ENCODE measurements around the gene RIF1.
"Not testable (repeated sequence)": the region's sequence is repeated elsewhere in the genome, so short reads cannot be mapped to it uniquely, and the experiment has no call there.

The RIF1 gene

DNA sequence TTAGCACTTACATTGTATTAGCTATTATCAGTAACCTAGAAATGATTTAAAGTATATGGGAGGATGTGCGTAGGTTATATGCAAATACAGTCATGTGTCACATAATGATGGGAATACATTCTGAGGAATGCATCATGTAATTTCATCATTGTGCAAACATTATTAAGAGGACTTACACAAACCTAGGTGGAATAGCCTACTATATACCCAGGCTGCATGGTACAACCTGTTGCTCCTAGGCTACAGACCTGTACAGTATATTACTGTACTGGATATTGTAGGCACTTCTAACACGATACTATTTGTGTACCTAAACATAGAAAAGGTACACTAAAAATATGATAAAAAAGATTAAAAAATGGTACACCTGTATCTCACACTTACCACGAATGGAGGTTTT lies 7.9 kb downstream of the RIF1 start:
- no peak for DNase-seq

DNA sequence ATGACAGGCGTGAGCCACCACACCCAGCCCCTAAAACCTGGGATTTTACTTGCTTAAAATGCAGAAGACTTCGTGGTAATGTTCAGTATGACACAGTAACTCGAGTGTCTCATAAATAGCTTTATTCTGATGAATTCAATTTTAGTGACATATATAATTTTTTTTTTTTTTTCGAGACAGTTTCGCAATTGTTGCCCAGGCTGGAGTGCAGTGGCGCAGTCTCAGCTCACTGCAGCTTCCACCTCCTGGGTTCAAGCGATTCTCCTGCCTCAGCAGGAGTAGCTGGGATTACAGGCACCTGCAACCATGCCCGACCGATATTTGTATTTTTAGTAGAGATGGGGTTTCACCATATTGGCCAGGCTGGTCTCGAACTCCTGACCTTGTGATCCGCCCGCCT lies 12.0 kb downstream of the RIF1 start:
- DNase-seq, result not testable (repeated sequence)

GRCh38 chr2:151422917-151423439 lies 13.3 kb downstream of the RIF1 start:
- no peak for DNase-seq

- no peak for DNase-seq
Observed at GRCh38 chr2:151423760-151424159, 14.1 kb downstream of the RIF1 start.

- DNase-seq, result peak; percentile 58
Observed at GRCh38 chr2:151437630-151438029, 27.9 kb downstream of the RIF1 start.

DNA sequence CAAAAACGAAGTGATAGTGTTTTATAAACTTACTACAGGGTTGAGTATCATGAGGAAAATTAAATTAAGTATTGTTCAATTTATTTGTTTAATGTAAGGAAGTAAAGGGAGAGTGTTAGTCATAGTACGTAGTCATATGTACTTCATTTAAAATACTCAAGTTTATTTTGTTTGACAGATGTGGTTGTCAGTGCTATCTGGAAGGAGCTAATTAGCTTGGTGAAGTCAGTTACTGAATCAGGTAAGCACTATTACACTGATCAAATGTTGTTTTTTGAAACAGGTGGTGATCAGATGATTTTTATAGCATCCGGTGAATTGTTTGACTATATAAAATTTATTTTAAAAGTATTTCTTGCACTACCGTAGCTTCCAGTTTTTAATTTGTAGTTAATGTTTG lies 28.8 kb downstream of the RIF1 start:
- no peak for DNase-seq

DNA sequence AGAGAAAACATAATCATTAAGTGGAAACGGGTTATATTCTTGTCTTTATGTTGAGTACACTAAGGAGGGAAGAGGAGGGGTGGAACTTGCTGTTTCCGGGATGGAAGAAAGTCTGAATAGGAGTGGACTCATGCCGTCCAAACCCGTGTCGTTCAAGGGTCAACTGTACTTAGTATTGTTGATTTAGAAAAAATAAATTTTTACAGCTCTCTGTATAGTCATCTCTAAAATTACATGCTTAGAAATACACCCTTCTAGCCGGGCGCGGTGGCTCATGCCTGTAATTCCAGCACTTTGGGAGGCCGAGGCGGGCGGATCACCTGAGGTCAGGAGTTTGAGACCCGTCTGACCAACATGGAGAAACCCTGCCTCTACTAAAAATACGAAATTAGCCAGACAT lies 29.4 kb downstream of the RIF1 start:
- DNase-seq, result no peak

GRCh38 chr2:151459358-151459757 lies 49.7 kb downstream of the RIF1 start:
- DNase-seq, result no peak

GRCh38 chr2:151465771-151466170 lies 56.1 kb downstream of the RIF1 start:
- no peak for DNase-seq

DNA sequence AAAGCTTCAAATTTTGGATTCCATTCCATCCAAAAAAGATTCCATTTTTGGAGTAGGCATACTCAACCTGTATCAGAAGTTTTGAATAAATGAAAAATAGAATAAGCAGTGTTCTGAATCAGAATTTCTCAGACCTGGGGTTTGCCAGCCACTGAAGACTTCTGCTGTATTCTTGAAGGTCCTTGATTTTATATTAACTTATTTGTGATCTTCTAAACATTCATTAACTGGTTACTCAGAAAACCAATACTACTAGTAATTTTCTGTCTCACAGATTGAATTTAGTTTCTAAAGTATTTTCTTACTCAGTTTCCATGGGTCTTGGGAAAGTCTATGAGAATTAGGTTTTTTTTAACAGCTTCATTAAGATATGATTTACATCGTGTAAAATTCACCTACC lies 60.9 kb downstream of the RIF1 start:
- no peak for DNase-seq

DNA sequence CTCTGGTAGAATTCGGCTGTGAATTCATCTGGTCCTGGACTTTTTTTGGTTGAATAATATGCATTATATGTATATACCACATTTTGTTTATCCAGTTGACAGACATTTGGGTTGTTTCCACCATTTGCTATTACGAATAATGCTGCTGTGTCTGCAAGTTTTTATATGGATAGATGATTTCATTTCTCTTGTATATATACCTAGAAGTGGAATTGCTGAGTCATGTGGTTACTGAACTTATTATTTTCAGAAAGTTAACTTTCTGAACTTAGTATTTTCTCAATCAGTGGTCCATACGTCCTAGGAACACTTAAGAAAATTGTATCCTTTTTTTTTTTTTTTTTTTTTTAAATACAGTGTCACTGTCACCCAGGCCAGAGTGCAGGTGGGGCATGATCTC lies 63.3 kb downstream of the RIF1 start:
- peak; percentile 6 for DNase-seq

DNA sequence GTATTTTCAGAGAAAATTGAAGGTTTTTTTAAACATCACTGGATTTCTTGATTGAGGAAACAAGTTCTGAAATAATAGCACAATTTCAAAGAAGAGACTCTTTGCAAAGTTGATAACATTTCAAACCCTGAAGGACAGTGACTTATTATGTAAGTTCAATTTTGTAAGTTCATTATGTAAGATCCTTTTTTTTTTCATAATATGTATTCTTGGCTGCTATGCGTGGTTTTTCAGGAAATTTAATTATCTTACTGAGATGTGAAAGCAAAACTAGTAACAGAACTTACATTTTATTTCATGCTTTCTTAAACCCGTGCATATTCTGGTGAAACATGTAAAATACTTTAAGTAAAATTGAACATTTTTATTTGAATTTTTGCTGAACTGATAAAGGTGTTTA lies 65.4 kb downstream of the RIF1 start:
- peak; percentile 34 for DNase-seq

- no peak for DNase-seq
Observed at GRCh38 chr2:151476287-151476686, 66.6 kb downstream of the RIF1 start.

GRCh38 chr2:151478011-151478410 lies 68.3 kb downstream of the RIF1 start:
- no peak for DNase-seq

DNA sequence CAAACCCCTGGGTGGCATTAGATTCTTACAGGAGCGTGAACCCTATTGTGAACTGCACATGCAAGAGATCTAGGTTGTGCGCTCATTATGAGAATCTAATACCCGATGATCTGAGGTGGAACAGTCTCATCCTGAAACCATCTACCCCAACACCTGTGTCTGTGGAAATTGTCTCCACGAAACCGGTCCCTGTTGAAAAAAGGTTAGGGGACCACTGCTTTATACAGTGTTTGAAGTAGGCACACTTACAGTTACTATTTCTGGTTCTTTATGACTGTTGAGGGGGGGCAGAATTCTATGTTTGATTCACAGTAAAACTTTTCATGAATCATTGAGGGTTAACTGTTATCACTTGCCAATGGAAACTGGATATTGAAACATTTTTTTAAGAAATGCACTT lies 72.0 kb downstream of the RIF1 start:
- no peak for DNase-seq

DNA sequence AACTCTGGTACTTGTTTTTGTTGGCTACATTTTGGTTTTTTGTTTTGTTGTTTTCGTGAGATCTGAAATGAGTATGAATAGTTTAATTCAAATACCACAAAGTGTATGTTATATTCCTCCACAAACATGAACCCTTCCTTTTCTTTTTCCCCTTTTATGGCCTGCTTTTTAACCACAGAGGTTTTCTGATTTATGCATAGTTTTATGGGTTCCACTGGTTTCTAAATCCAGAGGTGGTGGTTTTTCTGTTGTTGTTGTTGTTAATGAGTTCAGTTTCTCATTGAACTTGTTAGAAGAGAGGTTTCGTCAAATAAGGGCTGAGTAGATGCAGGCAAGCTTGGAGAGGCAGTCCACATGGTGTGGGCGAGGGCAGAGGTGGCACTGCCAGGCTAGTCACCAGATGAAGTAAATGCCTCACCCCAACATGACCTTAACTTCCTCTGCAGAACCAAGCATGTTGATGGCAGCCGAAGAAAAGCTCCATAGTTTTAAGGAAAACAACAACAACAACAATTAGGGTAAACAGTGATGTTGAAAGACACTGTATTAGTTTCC lies 72.5 kb downstream of the RIF1 start:
- DNase-seq, result no peak

- no peak for DNase-seq
Observed at GRCh38 chr2:151483546-151483945, 73.8 kb downstream of the RIF1 start.

GRCh38 chr2:151484100-151484499 lies 74.4 kb downstream of the RIF1 start:
- no peak for DNase-seq

DNA sequence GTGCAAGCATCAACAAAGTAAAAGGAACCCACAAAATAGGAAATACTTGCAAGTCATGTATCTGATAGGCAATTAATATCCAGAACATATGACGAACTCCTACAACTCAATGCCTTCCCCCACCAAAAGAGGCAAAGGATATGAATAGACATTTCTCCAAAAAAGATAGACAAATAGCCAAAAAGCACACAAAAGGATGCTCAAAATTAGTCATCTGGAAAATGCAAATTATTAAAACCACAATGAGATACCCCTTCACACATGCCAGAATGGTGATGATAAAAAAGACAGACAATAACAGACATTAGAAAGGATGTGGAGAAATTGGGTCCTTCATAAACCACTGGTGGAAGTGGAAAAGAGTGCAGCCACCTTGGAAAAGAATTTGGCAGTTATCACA lies 76.4 kb downstream of the RIF1 start:
- DNase-seq, result no peak

- no peak for DNase-seq
Observed at GRCh38 chr2:151490276-151490675, 80.6 kb downstream of the RIF1 start.

DNA sequence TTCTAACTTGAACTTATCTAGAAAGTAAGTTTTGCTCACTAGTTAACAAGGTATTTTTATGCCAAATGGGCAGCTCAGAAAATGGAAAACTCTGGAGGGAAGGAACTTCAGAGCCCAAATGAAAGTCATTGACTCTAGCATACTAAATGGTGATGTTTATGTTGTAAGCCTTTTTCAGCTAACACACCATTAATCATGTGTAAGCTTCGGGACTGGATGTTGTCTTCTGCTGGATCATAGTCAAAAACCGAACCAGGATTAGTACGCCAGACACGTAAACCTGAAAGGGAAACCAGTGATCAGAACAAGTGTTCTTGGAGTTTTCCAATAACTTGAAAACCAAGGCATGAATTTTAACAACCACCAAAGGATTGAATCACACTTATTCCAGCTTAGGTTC lies 81.8 kb downstream of the RIF1 start:
- no peak for DNase-seq

- DNase-seq, result no peak
Observed at GRCh38 chr2:151498178-151498577, 88.5 kb downstream of the RIF1 start.

DNA sequence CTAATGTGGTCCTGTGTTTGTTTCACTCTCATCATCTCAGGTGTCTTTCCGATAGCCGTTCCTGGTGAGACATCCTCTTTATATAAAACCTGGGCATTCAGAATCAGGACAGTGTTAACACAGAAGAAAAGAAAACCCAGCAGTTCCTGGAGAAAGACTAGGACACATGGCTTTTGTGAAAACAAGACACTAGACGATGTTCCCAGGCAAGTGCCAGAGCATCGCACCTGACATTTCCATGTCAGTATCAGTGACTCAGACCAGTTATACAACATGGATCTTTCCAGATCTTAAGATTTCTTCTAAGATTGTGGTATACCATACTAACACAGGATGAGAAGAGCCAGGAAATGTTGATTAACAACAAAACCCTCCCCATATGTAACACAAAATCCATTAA lies 96.5 kb downstream of the RIF1 start:
- DNase-seq, result no peak

DNA sequence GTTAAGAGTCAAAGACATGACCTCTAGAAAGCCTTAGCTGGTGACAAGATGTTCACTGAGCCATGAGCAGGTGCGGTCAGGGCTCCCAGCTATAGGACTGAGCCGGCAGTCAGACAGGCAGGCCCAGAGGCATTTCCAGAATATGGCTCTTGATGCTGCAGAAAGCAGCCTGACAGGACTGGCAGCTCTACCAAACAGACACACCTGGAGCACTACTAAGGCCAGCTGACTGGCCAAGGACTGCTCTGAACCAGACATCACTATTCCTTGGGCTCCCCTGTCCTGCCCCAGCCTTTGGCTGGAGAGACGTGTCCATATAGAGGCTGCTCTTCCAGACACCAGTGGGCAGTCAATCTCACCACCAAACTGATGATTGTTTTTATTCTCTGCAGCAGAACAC lies 98.8 kb downstream of the RIF1 start:
- no peak for DNase-seq

DNA sequence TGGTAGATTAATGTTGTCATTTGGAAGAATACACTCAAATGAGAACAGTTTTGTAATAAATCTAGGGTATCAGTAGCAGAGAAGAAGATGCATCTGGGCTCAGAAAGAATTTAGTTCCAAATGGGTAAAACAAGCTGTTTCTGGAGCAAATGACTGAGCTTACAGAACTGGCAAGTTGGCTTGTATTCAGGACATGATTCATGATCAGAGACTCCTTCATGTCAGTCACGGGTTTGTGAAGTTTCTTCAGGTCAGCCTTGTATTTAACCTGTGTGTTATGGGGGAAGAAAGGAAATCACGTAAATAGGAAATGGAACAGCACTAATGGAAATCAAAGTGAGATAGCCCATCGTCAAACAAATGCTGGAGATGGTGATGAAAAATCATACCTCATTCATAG lies 109.1 kb downstream of the RIF1 start:
- no peak for DNase-seq

DNA sequence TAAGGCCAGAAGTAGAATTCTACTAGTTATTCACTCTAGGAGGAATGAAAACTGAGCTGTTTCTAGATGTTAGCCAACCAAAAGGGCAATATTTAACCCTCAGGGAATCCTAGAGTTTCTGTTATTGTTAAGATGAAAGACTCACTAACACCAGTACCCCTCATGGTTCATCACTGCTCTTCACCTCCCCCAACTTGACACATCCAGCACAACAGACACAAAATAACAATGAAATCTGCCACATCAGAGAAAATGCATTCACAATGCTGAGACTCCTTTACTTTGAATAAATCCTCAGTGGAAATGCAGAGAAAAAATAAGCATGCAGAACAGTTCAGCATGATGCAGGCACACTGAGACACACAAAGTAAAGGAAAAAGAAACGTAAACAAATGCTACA lies 111.3 kb downstream of the RIF1 start:
- no peak for DNase-seq

All from OCI-M1 (cell line).